A549 (cell line): ENCODE measurements around the gene MON2. TPM values are rescaled to one million over a fixed set of nuclear protein-coding genes. Genes with fewer than 3 reads are reported as not detected.

Experiments used
- ATAC-seq, 2 experiments: fragments of 200-7000 bp in 1 of 2; fragments of >200 bp in 1 of 2; cut with Nextera tagmentation in 1 of 2; cut with Tn5 transposase in 1 of 2; 3 replicates each; pipeline versions ENCODE4 v1.8.0 to v1.9.1; 2018 to 2020; ENCODE audit warnings: mild to moderate bottlenecking in 1 of 2, moderate library complexity in 1 of 2
- CTCF ChIA-PET: fragments of 300-600 bp; sonication (Branson Sonifier 250); formaldehyde crosslinking; extraction: SDS; loops from one replicate; lab custom pipeline; 2021; ENCODE audit warnings: antibody characterized with exemption, inconsistent platforms; lab: Yijun Ruan, JAX
- POLR2A ChIA-PET: fragments of 350-600 bp; formaldehyde crosslinking; extraction: SDS; loops from one replicate; lab custom pipeline; 2021; ENCODE audit warnings: antibody characterized with exemption, inconsistent platforms; lab: Yijun Ruan, JAX
- DNase-seq, 2 experiments: peaks; one replicate each; pipeline versions ENCODE4 v3.0.0 to v3.0.0-alpha.2; 2011 to 2016; ENCODE audit warnings: low read depth in 1 of 2, low spot score in 1 of 2
- FAIRE-seq: peaks from 2 replicates; lab custom pipeline; 2011; peaks lifted over from hg19 to GRCh38; lab: Jason Lieb, UNC
- H3K27ac ChIP-seq, 2 experiments: fragments of >200 bp; sonication (Bioruptor Twin); formaldehyde crosslinking; 3 replicates each; pipeline ENCODE4 v1.5.1; 2016 to 2017
- H3K4me1 ChIP-seq: fragments of >200 bp; sonication (Bioruptor Twin); formaldehyde crosslinking; 3 replicates; pipeline ENCODE4 v1.6.1; 2016
- H3K4me2 ChIP-seq: fragments of >200 bp; sonication (Bioruptor Twin); formaldehyde crosslinking; 3 replicates; pipeline ENCODE4 v1.6.1; 2016
- H3K4me3 ChIP-seq: fragments of >200 bp; sonication (Bioruptor Twin); formaldehyde crosslinking; 3 replicates; pipeline ENCODE4 v1.5.1; 2016
- H3K9me3 ChIP-seq: fragments of >200 bp; sonication (Bioruptor Twin); formaldehyde crosslinking; 3 replicates; pipeline ENCODE4 v1.6.1; 2016
- FOSL2 ChIP-seq, 2 experiments: fragments of 450-650 bp in 1 of 2; fragments of >200 bp in 1 of 2; sonication (Bioruptor Twin) in 1 of 2; formaldehyde crosslinking; IDR thresholded peaks; 2 replicates each; pipeline versions ENCODE4 v1.5.0 to v1.6.1; 2016 to 2020; ENCODE audit warnings: mild to moderate bottlenecking in 1 of 2, moderate library complexity in 1 of 2
- HOXA7 ChIP-seq: fragments of 250-450 bp; sonication (Bioruptor Pico); IDR thresholded peaks from 2 replicates; pipeline ENCODE4 v1.5.0; 2020; ENCODE audit warnings: mild to moderate bottlenecking, moderate library complexity
- HOXB5 ChIP-seq: fragments of 250-450 bp; sonication (Bioruptor Pico); IDR thresholded peaks from 2 replicates; pipeline ENCODE4 v1.5.0; 2020; ENCODE audit warnings: mild to moderate bottlenecking, moderate library complexity
- PBX3 ChIP-seq: IDR thresholded peaks from 2 replicates; pipeline ENCODE4 v1.6.1; 2012
- POLR2A ChIP-seq: IDR thresholded peaks from 2 replicates; pipeline ENCODE4 v1.6.1; 2012; ENCODE audit warnings: mild to moderate bottlenecking, low read length
- RAD21 ChIP-seq, 2 experiments: fragments of >200 bp in 1 of 2; sonication (Bioruptor Twin) in 1 of 2; formaldehyde crosslinking in 1 of 2; IDR thresholded peaks in 1 of 2; conservative IDR thresholded peaks in 1 of 2; 2 replicates in 1 of 2; 3 replicates in 1 of 2; pipeline ENCODE4 v1.6.1; 2012 to 2018; ENCODE audit warnings: inconsistent platforms in 1 of 2
- RFX5 ChIP-seq: fragments of 450-650 bp; IDR thresholded peaks from 2 replicates; pipeline ENCODE4 v1.7.1; 2014; ENCODE audit warnings: antibody characterized with exemption, mild to moderate bottlenecking, moderate library complexity
- SMC3 ChIP-seq: fragments of >200 bp; sonication (Bioruptor Twin); formaldehyde crosslinking; IDR thresholded peaks from 3 replicates; pipeline ENCODE4 v1.6.1; 2018; ENCODE audit warnings: inconsistent platforms
- TFCP2L1 ChIP-seq: fragments of 250-450 bp; sonication (Bioruptor Pico); IDR thresholded peaks from 2 replicates; pipeline ENCODE4 v1.5.0; 2021; ENCODE audit warnings: mild to moderate bottlenecking
- WGBS: methylation state at CpG from one replicate; pipeline ENCODE4 v1.1.6; 2017; ENCODE audit errors: missing lambda C conversion rate; 5-methylcytosine and 5-hydroxymethylcytosine counted together
- polyA plus RNA-seq, 4 experiments: library from polyadenylated mRNA; depleted of rRNA in 3 of 4; stranded (reverse); fragments of >200 nt; fragmentation: RNase III in 1 of 4; extraction: RNeasy Plus Mini Kit Qiagen cat#74134 plus additional on column Dnase treatment in 1 of 4; gene quantifications; 2 replicates in 3 of 4; 3 replicates in 1 of 4; pipeline ENCODE4 v1.2.3, GENCODE V29; 2011 to 2017
- TF ChIP-seq, protein P1 (sequence below): fragments of 250-450 bp; sonication (Bioruptor Pico); IDR thresholded peaks from 2 replicates; pipeline ENCODE4 v1.5.0; 2021; ENCODE audit warnings: mild to moderate bottlenecking, moderate library complexity, borderline replicate concordance
- TF ChIP-seq, protein P2 (sequence below): IDR thresholded peaks from 2 replicates; pipeline ENCODE4 v1.6.1; 2012

Gene MON2
- polyA plus RNA-seq, 2 of the 4 experiments (the other 2 are of a cell fraction): 17.1 to 27.7 TPM

DNA sequence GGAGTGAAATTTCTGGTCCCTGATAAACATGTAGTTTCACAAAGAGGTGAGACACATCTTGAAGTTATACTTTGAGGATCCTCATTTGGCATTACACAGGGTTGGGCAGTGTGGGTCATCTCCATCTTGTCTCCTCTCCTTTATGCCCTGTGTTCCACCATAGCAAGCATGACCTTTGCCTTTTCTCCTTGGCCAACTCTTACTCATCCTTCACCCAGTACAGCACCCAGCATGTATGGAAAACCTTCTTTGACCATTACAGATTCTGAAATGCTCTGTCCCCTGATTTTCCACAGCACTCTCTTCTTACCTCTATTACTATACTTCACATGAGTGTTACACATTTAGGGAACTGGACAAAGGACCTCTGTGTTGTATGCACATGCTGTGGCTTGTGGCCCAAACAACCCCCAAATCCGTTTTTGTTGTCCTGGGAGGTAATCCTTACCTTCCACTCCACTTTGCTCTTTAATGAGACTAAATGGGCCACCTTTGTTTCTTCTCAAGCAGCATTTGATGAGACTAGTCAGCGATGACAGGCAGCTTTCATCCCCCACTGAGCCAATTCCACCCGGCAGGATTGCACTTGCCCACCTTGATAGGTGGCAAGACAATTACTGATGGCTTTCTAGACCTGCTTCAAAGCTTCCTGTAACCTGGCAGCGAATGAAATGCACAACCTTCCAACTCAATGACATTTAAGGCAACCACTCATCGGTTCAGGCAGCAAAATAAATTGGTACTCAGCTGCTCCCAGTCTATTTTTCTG lies 163.5 kb downstream of the MON2 start:
- ChIA-PET POLR2A (interaction anchor here (1.5 kb wide), 1 partner anchor 15 kb away, joined by 4 read pairs; no protein-coding TSS in a partner anchor), CTCF (interaction anchor here (0.6 to 1.0 kb wide), 3 partner anchors 41 to 165 kb away, joined by 3 read pairs; no protein-coding TSS in a partner anchor)
- H3K4me3 ChIP-seq: no peak overlapping the region
- TF ChIP-seq, protein P1, sequence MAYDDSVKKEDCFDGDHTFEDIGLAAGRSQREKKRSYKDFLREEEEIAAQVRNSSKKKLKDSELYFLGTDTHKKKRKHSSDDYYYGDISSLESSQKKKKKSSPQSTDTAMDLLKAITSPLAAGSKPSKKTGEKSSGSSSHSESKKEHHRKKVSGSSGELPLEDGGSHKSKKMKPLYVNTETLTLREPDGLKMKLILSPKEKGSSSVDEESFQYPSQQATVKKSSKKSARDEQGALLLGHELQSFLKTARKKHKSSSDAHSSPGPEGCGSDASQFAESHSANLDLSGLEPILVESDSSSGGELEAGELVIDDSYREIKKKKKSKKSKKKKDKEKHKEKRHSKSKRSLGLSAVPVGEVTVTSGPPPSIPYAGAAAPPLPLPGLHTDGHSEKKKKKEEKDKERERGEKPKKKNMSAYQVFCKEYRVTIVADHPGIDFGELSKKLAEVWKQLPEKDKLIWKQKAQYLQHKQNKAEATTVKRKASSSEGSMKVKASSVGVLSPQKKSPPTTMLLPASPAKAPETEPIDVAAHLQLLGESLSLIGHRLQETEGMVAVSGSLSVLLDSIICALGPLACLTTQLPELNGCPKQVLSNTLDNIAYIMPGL (CRISPR knock-in tag): no peak
- TF ChIP-seq TFCP2L1 (CRISPR knock-in tag) (no peak), FOSL2 (IDR thresholded peaks at IDR 0.05) (no peak), FOSL2 (CRISPR knock-in tag; IDR thresholded peaks at IDR 0.05) (no peak), HOXB5 (CRISPR knock-in tag) (no peak), RFX5 (no peak)
- WGBS: 89% methylated on average over 5 of the region's 5 CpGs
- no peak overlapping the region for H3K4me2 ChIP-seq
- FAIRE-seq (no peak), ATAC-seq (peak in 1 of 2 experiments; percentile 12; a peak in 1 of 6 replicates), DNase-seq (no peak)
- peak overlapping the region in 1 of 2 experiments; percentile 62; a peak in 3 of 6 replicates for H3K27ac ChIP-seq
- H3K4me1 ChIP-seq: peaks cover 24% of the 10 kb centered on the region
- no peaks in the 10 kb centered on the region for H3K9me3 ChIP-seq

DNA sequence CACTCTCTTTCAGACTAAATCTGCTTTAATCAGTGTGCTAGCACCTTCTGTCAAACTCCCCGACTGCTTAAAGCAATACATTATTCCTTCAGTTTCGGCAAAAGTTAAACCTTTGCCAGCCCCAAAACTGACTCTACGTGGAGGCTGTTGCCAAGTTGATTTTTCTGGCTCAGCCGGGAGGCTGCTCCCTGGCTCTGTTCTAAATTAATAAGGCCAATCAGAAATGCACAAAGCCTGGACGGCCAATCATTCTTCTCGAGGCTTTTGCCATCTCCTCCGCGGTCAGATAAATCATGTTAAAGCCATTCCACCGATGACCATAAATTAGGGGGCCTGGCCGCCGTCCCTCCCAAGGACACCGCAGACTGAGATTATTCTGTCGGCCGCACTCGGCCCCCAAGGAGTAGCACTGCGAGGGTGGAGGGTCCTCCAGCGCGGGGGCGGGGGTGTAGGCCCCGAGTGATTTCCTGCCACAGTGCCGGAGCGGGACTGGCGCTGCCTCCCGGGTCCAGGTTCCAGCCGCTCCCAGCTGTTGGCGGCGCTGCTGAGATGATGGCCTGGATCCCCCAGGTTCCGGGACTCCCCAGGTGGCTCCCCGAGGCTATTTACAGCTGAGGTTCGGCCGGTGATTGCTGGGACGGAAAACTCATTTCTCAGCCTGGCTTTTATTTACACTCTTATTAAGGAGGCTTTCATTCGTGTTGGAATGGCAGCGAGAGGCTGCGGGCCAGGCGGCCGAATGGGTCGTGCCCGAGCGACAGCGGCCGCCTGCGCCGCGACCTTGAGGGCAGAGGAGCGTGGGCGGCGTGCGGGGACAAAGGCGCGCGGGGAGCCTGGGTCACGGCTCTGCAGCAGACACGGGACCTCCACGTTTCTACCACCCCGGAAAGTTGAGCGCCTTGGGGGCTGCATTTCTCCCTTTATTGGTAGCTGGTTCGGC lies 165.1 kb downstream of the MON2 start:
- H3K27ac ChIP-seq: peak overlapping the region; percentile 73 to 85
- DNase-seq (peak; percentile 48 to 68), FAIRE-seq (no peak), ATAC-seq (peak; percentile 82)
- H3K4me3 ChIP-seq: peak overlapping the region; percentile 44
- 66% methylated on average over 52 of the region's 58 CpGs for WGBS
- ChIA-PET CTCF (interaction anchor here (0.8 to 1.4 kb wide), 5 partner anchors 15 to 163 kb away, joined by 3 to 4 read pairs (median 3); no protein-coding TSS in a partner anchor), POLR2A (no interaction called here)
- peak overlapping the region; percentile 66 for H3K4me2 ChIP-seq
- TF ChIP-seq HOXA7 (CRISPR knock-in tag) (no peak), PBX3 (no peak), POLR2A (peak; percentile 25; the same call in 1 of the 2 replicates), RAD21 (conservative IDR thresholded peaks at IDR 0.05 in 1 of 2, IDR thresholded peaks at IDR 0.05 in 1 of 2) (0 out of 5 replicates have a peak, but pooled peaks of 1 of the 2 experiments have one; percentile 36), SMC3 (peak; percentile 17; the same call in 1 of the 3 replicates)
- TF ChIP-seq, protein P2, sequence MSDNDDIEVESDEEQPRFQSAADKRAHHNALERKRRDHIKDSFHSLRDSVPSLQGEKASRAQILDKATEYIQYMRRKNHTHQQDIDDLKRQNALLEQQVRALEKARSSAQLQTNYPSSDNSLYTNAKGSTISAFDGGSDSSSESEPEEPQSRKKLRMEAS: peak; percentile 23
- H3K9me3 ChIP-seq: no peaks in the 10 kb centered on the region
- H3K4me1 ChIP-seq: peaks cover 24% of the 10 kb centered on the region

DNA sequence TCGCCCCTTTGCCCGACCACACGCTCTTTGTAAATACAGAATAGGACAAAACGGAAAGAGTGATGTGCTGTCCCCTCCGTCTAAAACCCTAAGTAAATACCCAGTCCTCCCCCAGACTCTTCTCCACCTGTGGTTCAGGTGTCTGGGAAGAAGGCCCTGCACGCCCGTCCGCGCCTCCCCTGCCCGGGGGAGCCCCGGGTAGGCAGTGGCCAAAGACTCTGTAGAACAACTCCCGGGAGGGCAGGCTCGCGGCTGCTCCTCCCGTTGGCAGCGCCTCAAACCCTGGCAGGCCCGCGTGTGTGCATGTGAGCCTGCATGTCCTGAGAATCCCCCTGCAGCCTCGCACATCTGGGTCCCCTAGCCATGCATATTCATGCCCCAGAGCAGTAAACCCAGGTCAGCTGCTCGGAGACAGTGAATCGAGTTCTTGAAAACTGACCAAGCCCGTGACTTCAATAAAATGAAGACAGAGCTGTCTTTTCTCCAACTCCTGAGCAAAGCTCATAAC lies 165.8 kb downstream of the MON2 start:
- CTCF ChIA-PET: interaction anchor here (0.8 to 1.4 kb wide), 5 partner anchors 14 to 162 kb away, joined by 3 to 4 read pairs (median 3); no protein-coding TSS in a partner anchor
- DNase-seq: no peak

More for the DNA sequence above, 165.8 kb downstream of the MON2 start:
- Histone ChIP-seq H3K9me3 (no peaks in the 10 kb centered on the region), H3K27ac (peak overlapping the region; percentile 73 to 85), H3K4me2 (peak overlapping the region; percentile 66), H3K4me1 (peaks cover 24% of the 10 kb centered on the region), H3K4me3 (peak overlapping the region; percentile 44)
- TF ChIP-seq, protein P2: 0 out of 2 replicates have a peak, but pooled peaks have one; percentile 23
- TF ChIP-seq FOSL2 (IDR thresholded peaks at IDR 0.05) (no peak), FOSL2 (CRISPR knock-in tag; IDR thresholded peaks at IDR 0.05) (no peak)
- FAIRE-seq (no peak), ATAC-seq (peak; percentile 42 to 52; a peak in 4 of 6 replicates)
- POLR2A ChIA-PET: no interaction called here
- WGBS: 76% methylated on average over 22 of the region's 22 CpGs
